AG09319 (cell line): ENCODE results near the gene DOCK1.
A peak's percentile ranks its signal among the peaks of the same experiment; 100 is the strongest.

Source experiments
- DNase-seq: peaks from one replicate; pipeline ENCODE4 v3.0.0-alpha.2; 2010; ENCODE audit warnings: low read depth; ENCODE audit errors: extremely low read depth
- CTCF ChIP-seq: IDR thresholded peaks from 2 replicates; pipeline ENCODE4 v1.5.1; 2011; ENCODE audit warnings: low read depth, mild to moderate bottlenecking, inconsistent platforms, low read length, moderate library complexity

Gene DOCK1

DNA sequence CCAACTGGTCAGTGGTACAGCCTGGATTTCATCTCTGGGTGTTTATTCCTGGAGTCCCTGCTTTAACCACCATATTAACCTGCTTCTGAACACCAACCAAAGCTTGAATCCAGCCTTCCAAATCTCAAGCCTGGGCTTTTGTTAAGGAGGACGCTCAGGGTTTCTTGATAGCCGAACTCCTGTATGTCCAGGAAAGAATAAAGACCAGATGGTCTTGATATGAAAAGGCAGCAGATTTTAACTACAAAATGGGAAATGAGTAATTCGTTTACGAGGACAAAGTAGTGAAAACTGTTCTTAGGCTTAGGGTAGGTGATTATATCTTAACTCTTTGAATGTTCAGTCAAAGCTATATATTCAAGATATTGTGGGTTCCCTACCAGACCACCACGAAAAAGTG lies 420.3 kb downstream of the DOCK1 start:
- no peak for DNase-seq
- no peak for TF ChIP-seq CTCF

DNA sequence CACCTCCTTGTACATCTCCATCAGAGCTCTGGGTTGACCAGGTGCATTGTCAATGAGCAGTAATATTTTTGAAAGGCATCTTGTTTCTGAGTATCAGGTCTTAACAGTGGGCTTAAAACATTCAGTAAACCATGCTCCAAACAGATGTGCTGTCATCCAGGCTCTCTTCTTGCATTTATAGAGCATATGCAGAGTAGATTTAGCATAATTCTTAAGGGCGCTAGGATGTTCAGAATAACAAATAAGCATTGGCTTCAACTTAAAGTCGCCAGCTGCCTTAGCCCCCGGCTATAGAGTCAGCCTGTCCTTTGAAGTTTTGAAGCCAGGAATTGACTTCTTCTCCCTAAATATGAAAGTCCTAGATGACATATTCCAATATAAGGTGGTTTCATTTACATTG lies 421.7 kb downstream of the DOCK1 start:
- no peak for DNase-seq
- no peak for TF ChIP-seq CTCF

- no peak for TF ChIP-seq CTCF
- no peak for DNase-seq
Observed at GRCh38 chr10:127331696-127332095, 426.5 kb downstream of the DOCK1 start.

GRCh38 chr10:127332631-127333030 lies 427.4 kb downstream of the DOCK1 start:
- TF ChIP-seq CTCF: no peak
- DNase-seq: no peak

GRCh38 chr10:127337801-127338200 lies 432.6 kb downstream of the DOCK1 start:
- no peak for TF ChIP-seq CTCF

GRCh38 chr10:127338399-127339110 lies 433.3 kb downstream of the DOCK1 start:
- TF ChIP-seq CTCF: no peak
- peak; percentile 15 for DNase-seq

More at GRCh38 chr10:127337801-127338200, 432.6 kb downstream of the DOCK1 start:
- no peak for DNase-seq

DNA sequence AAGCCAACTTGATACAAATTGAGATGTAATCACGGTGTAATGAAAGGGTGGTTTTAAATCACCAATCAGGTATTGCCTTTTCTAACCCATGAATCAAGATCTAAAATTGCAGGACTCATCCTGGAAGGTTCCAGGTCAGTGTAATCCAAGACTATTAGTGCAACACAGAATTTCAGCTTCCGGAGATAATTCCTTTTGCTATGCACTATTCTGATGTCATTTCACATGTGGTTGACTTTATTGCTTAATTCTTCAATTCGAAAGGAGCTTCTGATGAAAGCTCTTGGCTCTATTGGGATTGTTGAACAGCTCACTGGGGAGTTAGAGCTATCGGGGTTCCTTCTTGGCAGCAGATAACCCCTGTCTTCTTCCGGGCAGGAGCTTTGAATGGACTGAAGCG lies 438.6 kb downstream of the DOCK1 start:
- DNase-seq: peak; percentile 7
- TF ChIP-seq CTCF: no peak
